DOHH2 (cell line): Measurements from ENCODE around the gene HES2.

Experiments
- H3F3A ChIP-seq: fragments of 200-600 bp; sonication (generic), shearing (Covaris generic); 2 replicates; pipeline ENCODE4 v1.6.0; 2016; ENCODE audit warnings: antibody characterized with exemption, mild to moderate bottlenecking; ENCODE audit not compliant: control insufficient read depth, insufficient read depth
- H3K27ac ChIP-seq: fragments of 200-600 bp; sonication (generic); 2 replicates; pipeline ENCODE4 v1.5.1; 2014; ENCODE audit warnings: low read depth, mild to moderate bottlenecking, low read length, moderate library complexity
- H3K27me3 ChIP-seq: fragments of 200-600 bp; sonication (generic); 2 replicates; pipeline ENCODE4 v1.6.1; 2014; ENCODE audit warnings: mild to moderate bottlenecking, low read length, mixed read lengths; ENCODE audit not compliant: control insufficient read depth
- H3K36me3 ChIP-seq: fragments of 200-600 bp; sonication (generic); 2 replicates; pipeline ENCODE4 v1.6.1; 2014; ENCODE audit warnings: mild to moderate bottlenecking, low read length, moderate library complexity, mixed read lengths; ENCODE audit not compliant: control insufficient read depth
- H3K4me1 ChIP-seq: fragments of 200-600 bp; sonication (generic); 2 replicates; pipeline ENCODE4 v1.6.1; 2014; ENCODE audit warnings: mild to moderate bottlenecking, low read length, mixed read lengths; ENCODE audit not compliant: control insufficient read depth
- H3K4me2 ChIP-seq: fragments of 200-600 bp; sonication (generic); 2 replicates; pipeline ENCODE4 v1.6.0; 2014; ENCODE audit warnings: mild to moderate bottlenecking, low read length, moderate library complexity
- H3K4me3 ChIP-seq: fragments of 200-600 bp; sonication (generic); 2 replicates; pipeline ENCODE4 v1.5.1; 2014; ENCODE audit warnings: mild to moderate bottlenecking, low read length, mixed read lengths
- H3K79me2 ChIP-seq: fragments of 200-600 bp; sonication (generic); 2 replicates; pipeline ENCODE4 v1.6.1; 2014; ENCODE audit warnings: mild to moderate bottlenecking, low read length, mixed read lengths; ENCODE audit not compliant: control insufficient read depth
- H3K9me2 ChIP-seq: fragments of 200-600 bp; sonication (generic); replicated peaks from 2 replicates; pipeline ENCODE4 v1.6.1; 2014; ENCODE audit warnings: mild to moderate bottlenecking, low read length, mixed read lengths; ENCODE audit not compliant: control insufficient read depth
- H3K9me3 ChIP-seq: fragments of 200-600 bp; sonication (generic); 2 replicates; pipeline ENCODE4 v1.6.1; 2014; ENCODE audit warnings: antibody characterized with exemption, low read length, mixed read lengths; ENCODE audit not compliant: control insufficient read depth, insufficient read depth
- H4K20me1 ChIP-seq: fragments of 200-600 bp; sonication (generic); 2 replicates; pipeline ENCODE4 v1.6.0; 2014; ENCODE audit warnings: low read depth, mild to moderate bottlenecking, antibody characterized with exemption, low read length, moderate library complexity; ENCODE audit not compliant: control insufficient read depth, insufficient read depth
- EZH2phosphoT487 ChIP-seq: fragments of 200-600 bp; sonication (generic); IDR thresholded peaks from 2 replicates; pipeline ENCODE4 v1.6.1; 2017; ENCODE audit warnings: borderline replicate concordance, mild to moderate bottlenecking, antibody characterized with exemption, low read length, moderate library complexity, mixed read lengths
- TF ChIP-seq, protein P1 (sequence below): fragments of 200-600 bp; sonication (generic); IDR thresholded peaks from one replicate; pipeline ENCODE4 v1.5.1; 2014; ENCODE audit warnings: antibody characterized with exemption, mild to moderate bottlenecking, low read depth, low read length; ENCODE audit not compliant: poor library complexity, severe bottlenecking

HES2 gene

DNA sequence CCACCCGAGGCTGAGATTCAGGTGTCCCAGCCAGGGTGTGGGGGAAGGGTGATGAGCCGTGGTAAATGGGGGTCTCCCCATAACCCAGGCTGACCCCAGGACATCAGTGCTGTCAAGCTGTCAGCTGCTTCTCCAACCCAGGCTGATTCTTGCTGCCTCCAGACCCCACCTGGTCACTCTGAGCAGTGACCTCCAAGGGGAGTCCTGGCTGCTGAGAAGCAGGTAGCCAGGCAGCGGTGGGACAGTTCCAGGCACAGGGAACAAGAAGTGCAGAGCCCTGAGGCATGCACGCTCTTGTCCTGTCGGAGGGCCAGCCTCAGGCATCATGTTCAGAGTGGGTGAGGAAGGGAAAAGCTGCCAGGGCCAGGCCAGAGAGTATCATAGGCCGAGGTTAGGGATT lies 5.9 kb upstream of the HES2 start:
- H4K20me1 ChIP-seq = no peaks in the 10 kb centered on the region
- TF ChIP-seq, protein P1, sequence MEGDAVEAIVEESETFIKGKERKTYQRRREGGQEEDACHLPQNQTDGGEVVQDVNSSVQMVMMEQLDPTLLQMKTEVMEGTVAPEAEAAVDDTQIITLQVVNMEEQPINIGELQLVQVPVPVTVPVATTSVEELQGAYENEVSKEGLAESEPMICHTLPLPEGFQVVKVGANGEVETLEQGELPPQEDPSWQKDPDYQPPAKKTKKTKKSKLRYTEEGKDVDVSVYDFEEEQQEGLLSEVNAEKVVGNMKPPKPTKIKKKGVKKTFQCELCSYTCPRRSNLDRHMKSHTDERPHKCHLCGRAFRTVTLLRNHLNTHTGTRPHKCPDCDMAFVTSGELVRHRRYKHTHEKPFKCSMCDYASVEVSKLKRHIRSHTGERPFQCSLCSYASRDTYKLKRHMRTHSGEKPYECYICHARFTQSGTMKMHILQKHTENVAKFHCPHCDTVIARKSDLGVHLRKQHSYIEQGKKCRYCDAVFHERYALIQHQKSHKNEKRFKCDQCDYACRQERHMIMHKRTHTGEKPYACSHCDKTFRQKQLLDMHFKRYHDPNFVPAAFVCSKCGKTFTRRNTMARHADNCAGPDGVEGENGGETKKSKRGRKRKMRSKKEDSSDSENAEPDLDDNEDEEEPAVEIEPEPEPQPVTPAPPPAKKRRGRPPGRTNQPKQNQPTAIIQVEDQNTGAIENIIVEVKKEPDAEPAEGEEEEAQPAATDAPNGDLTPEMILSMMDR = no peak
- TF ChIP-seq EZH2phosphoT487 = no peak
- H3K9me3 ChIP-seq = no peaks in the 10 kb centered on the region
- peaks cover 51% of the 10 kb centered on the region for H3K27me3 ChIP-seq
- H3K36me3 ChIP-seq = no peaks in the 10 kb centered on the region
- no peak overlapping the region for H3K27ac ChIP-seq
- H3K9me2 ChIP-seq = no peaks in the 10 kb centered on the region
- H3K4me2 ChIP-seq = no peak overlapping the region
- H3K4me3 ChIP-seq = no peak overlapping the region
- H3F3A ChIP-seq = no peaks in the 10 kb centered on the region
- H3K79me2 ChIP-seq = no peaks in the 10 kb centered on the region
- no peaks in the 10 kb centered on the region for H3K4me1 ChIP-seq

DNA sequence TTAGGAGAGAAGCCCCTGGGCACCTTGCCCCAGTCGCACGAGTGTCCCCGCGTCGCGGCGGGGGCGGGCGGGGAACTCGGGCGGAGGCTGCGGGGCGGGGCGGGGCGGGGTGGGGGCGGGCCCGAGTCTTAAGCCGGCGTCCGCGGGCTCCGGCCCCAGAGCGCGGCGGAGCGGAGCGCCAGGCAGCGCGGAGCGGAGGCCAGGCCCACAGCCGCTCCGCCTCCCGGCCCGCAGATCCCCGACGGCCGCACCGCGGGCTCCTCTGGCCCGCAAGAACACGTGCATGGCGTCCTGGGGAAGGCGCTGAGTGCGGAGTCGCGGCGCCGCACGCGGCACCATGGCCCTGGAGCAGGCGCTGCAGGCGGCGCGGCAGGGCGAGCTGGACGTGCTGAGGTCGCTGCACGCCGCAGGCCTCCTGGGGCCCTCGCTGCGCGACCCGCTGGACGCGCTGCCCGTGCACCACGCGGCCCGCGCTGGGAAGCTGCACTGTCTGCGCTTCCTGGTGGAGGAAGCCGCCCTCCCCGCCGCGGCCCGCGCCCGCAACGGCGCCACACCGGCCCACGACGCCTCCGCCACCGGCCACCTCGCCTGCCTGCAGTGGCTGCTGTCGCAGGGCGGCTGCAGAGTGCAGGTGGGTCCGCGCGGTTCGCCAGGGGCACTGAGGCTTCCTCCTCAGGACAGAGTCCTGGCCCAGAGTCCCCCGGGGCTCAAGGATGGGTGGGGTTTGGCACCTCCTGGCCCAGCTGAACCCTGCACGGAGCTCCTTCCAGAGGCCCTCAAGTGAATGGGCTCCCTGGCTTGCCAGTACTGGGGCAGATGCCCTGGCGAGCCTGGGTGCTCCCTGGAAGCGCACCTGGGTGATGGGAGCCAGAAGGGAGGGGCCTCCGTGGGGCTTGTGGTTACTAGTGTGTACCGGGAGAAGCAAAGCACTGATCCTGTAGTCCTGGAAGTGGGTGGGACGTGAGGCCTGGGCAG lies 5.2 kb upstream of the HES2 start, which contains the start of gene ESPN:
TSS of gene ESPN (plus strand) at position 158 of the 975 bp plus-strand sequence. CDS start at position 338, 180 bp downstream.
- Histone ChIP-seq H3K27me3 (peaks cover 59% of the 10 kb centered on the region), H3K4me2 (peak within 1 kb of the TSS; percentile 1; the same call in 1 of the 2 replicates), H3K4me3 (no peak within 1 kb of the TSS), H3K4me1 (no peaks in the 10 kb centered on the region), H3K27ac (no peak within 1 kb of the TSS), H4K20me1 (no peaks in the 10 kb centered on the region), H3K79me2 (no peaks in the 10 kb centered on the region), H3K36me3 (no peaks in the 10 kb centered on the region), H3K9me3 (no peaks in the 10 kb centered on the region), H3F3A (no peaks in the 10 kb centered on the region), H3K9me2 (no peaks in the 10 kb centered on the region)
- TF ChIP-seq EZH2phosphoT487 = no peak
- TF ChIP-seq, protein P1 = no peak

DNA sequence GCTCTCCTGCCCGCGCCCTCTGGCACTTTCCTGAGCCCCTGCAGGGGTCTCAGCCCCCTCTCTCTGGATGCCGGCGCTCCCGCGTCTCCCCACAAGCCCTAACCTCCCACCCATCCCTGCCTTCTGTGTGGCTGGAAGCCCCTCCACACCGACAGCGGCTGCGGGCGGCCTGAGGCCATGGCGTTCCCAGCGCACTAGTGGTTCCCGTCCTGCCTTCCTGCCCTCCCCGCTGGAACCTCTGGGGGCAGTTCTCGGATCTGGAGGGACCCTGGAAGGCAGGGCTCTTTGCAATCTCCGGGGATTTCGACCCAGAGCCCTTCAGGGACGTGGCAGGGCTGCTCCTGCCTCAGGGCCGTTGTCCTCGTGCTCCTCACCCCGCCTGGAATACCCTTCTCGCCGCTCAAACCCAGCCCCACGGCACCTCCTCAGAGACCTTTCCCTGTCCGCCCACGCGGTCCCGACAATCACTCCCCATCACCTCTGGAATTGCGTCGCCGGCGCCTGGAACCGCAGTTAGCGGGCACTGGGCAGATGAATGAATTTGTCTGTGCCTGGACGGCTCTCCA lies 4.4 kb upstream of the HES2 start:
- Histone ChIP-seq H3K27me3 (peaks cover 66% of the 10 kb centered on the region), H3K9me2 (no peaks in the 10 kb centered on the region), H3F3A (no peaks in the 10 kb centered on the region), H3K9me3 (no peaks in the 10 kb centered on the region), H4K20me1 (no peaks in the 10 kb centered on the region), H3K4me3 (no peak overlapping the region), H3K79me2 (no peaks in the 10 kb centered on the region), H3K4me1 (no peaks in the 10 kb centered on the region), H3K4me2 (peak overlapping the region; percentile 1; the same call in 1 of the 2 replicates), H3K27ac (no peak overlapping the region), H3K36me3 (no peaks in the 10 kb centered on the region)
- TF ChIP-seq, protein P1 = no peak
- TF ChIP-seq EZH2phosphoT487 = peak; percentile 91
